OCI-LY7 (cell line): ENCODE data around the gene ALG5.

Source experiments
- CTCF ChIP-seq: fragments of 200-600 bp; sonication (generic); conservative IDR thresholded peaks from 2 replicates; pipeline ENCODE4 v1.5.1; 2014; ENCODE audit warnings: mild to moderate bottlenecking, antibody characterized with exemption, low read length, moderate library complexity, mixed read lengths
- EZH2phosphoT487 ChIP-seq: fragments of 200-600 bp; sonication (generic); IDR thresholded peaks from 2 replicates; pipeline ENCODE4 v1.6.1; 2018; ENCODE audit warnings: low read depth, borderline replicate concordance, mild to moderate bottlenecking, mixed run types, antibody characterized with exemption, low read length, moderate library complexity, mixed read lengths

GRCh38 chr13:37029617-37030016, 30.5 kb upstream of the ALG5 start:
- TF ChIP-seq CTCF (no peak), EZH2phosphoT487 (no peak)
